Breast epithelium (tissue), 4 donors: Measurements from ENCODE around the gene RBM12. TPM values are rescaled to one million over a fixed set of nuclear protein-coding genes. Genes with fewer than 3 reads are reported as not detected.

Experiments used
- DNase-seq, 2 donors: peaks; one replicate each; pipeline ENCODE4 v3.0.0-alpha.2; 2019; ENCODE audit warnings: low spot score in 2 of 2
- H3K27ac ChIP-seq, 2 donors: fragments of 200-600 bp; sonication (generic) in 1 of 2; one replicate each; pipeline ENCODE4 v1.5.1; 2016 to 2019; ENCODE audit warnings: mild to moderate bottlenecking in 1 of 2
- H3K27me3 ChIP-seq, 2 donors: fragments of 200-600 bp; sonication (generic) in 1 of 2; one replicate each; pipeline versions ENCODE4 v1.5.1 to v1.6.0; 2017 to 2019; ENCODE audit warnings: control low read depth in 1 of 2, mild to moderate bottlenecking in 1 of 2
- H3K36me3 ChIP-seq: fragments of 200-600 bp; one replicate; pipeline ENCODE4 v1.5.1; 2019
- H3K4me1 ChIP-seq, 2 donors: fragments of 200-600 bp; sonication (generic); one replicate each; pipeline ENCODE4 v1.5.1; 2016 to 2019; ENCODE audit warnings: control low read depth in 1 of 2
- H3K4me3 ChIP-seq, 3 donors: fragments of 200-600 bp; sonication (generic); 1 replicate in 2 of 3; 2 replicates in 1 of 3; pipeline ENCODE4 v1.5.1; 2016 to 2019; ENCODE audit warnings: mild to moderate bottlenecking in 3 of 3, moderate library complexity in 2 of 3
- H3K9me3 ChIP-seq, 2 donors: fragments of 200-600 bp; sonication (generic) in 1 of 2; one replicate each; pipeline ENCODE4 v1.5.1; 2016 to 2019; ENCODE audit warnings: control low read depth in 1 of 2
- POLR2A ChIP-seq: fragments of 450-650 bp; IDR thresholded peaks from one replicate; pipeline ENCODE4 v1.6.1; 2016; ENCODE audit warnings: antibody characterized with exemption, mild to moderate bottlenecking, moderate library complexity
- POLR2AphosphoS5 ChIP-seq, 3 donors: sonication (generic); formaldehyde crosslinking; IDR thresholded peaks; one replicate each; pipeline ENCODE4 v1.6.1; 2017; ENCODE audit warnings: antibody characterized with exemption in 3 of 3
- intact Hi-C: fragments of 100-400 bp; cut with DNase I; formaldehyde crosslinking; loops from one replicate; pipeline ENCODE4 v1.15.1; 2023; ENCODE audit warnings: low total_unique reads
- total RNA-seq, 3 donors: library from RNA; depleted of rRNA; stranded (reverse); fragments of >200 nt; gene quantifications; one replicate each; pipeline ENCODE4 v1.1.0, GENCODE V29; 2016
- TF ChIP-seq, protein P1 (sequence below), 3 donors: fragments of 450-650 bp; IDR thresholded peaks; one replicate each; pipeline ENCODE4 v1.5.1; 2016 to 2017; ENCODE audit warnings: antibody characterized with exemption in 3 of 3, mild to moderate bottlenecking in 3 of 3, moderate library complexity in 3 of 3

The RBM12 gene
- total RNA-seq, 3 donors from 2014 or later = 22.7 to 40.1 (median 34.4) TPM

DNA sequence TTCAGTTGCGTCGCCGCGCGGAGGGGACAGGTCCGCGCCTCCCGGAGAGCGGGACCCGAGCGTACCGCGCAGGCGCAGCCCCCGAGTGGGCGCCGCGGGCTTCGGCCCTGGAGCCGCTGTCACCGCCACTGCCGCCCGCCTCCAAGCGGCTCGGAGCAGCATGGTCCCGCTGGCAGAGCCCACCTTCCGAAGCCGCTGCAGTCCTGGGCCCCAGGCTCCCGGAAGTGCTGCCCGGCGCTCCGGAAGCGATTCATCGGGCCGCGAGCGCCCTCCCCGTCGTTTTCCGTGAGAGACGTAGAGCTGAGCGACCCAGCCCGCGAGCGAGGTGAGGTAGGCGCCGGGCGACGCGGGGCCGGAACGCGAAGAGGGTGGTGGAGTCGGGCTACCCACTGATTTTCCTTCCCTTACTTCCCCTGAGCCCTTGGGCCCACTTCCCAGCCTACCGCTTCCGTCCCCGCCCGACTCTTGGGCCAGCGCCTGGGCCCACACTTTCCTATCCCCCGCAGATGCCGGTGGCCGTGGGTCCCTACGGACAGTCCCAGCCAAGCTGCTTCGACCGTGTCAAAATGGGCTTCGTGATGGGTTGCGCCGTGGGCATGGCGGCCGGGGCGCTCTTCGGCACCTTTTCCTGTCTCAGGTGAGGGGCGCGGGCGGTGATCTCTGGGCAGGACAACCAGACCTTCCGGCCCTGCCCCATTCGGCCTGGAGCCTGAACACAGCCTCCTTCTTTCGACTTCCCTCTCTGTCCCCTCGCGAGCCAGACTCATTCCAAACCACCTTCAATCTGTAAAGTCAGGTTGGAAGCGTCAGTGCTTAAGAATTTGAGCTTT is 34.6 kb upstream of the RBM12 start, which contains the start of the genes NFS1 and ROMO1:
TSS of gene NFS1 (minus strand) at position 226 of the 830 bp plus-strand sequence. CDS start at position 162, 64 bp downstream.
TSS of gene ROMO1 (plus strand) at position 279 of the 830 bp plus-strand sequence. CDS start at position 507, 228 bp downstream.
- Histone ChIP-seq H3K4me1 (peaks cover 5 to 6% of the 10 kb centered on the region in 2 donors), H3K27me3 (no peaks in the 10 kb centered on the region), H3K36me3 (peaks cover 5% of the 10 kb centered on the region), H3K9me3 (no peaks in the 10 kb centered on the region), H3K4me3 (peak within 1 kb of the TSS; percentile 83 to 99 (median 96)), H3K27ac (peak within 1 kb of the TSS; percentile 93 to 97)
- peak; percentile 76 to 93 (median 76) for TF ChIP-seq POLR2AphosphoS5 (IDR thresholded peaks at IDR 0.05)
- no peak for TF ChIP-seq POLR2A
- TF ChIP-seq, protein P1, sequence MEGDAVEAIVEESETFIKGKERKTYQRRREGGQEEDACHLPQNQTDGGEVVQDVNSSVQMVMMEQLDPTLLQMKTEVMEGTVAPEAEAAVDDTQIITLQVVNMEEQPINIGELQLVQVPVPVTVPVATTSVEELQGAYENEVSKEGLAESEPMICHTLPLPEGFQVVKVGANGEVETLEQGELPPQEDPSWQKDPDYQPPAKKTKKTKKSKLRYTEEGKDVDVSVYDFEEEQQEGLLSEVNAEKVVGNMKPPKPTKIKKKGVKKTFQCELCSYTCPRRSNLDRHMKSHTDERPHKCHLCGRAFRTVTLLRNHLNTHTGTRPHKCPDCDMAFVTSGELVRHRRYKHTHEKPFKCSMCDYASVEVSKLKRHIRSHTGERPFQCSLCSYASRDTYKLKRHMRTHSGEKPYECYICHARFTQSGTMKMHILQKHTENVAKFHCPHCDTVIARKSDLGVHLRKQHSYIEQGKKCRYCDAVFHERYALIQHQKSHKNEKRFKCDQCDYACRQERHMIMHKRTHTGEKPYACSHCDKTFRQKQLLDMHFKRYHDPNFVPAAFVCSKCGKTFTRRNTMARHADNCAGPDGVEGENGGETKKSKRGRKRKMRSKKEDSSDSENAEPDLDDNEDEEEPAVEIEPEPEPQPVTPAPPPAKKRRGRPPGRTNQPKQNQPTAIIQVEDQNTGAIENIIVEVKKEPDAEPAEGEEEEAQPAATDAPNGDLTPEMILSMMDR (IDR thresholded peaks at IDR 0.05) = peak in 1 of 3 donors; percentile 26
- peak; percentile 62 to 79 for DNase-seq
- intact Hi-C loops = no loop called here

DNA sequence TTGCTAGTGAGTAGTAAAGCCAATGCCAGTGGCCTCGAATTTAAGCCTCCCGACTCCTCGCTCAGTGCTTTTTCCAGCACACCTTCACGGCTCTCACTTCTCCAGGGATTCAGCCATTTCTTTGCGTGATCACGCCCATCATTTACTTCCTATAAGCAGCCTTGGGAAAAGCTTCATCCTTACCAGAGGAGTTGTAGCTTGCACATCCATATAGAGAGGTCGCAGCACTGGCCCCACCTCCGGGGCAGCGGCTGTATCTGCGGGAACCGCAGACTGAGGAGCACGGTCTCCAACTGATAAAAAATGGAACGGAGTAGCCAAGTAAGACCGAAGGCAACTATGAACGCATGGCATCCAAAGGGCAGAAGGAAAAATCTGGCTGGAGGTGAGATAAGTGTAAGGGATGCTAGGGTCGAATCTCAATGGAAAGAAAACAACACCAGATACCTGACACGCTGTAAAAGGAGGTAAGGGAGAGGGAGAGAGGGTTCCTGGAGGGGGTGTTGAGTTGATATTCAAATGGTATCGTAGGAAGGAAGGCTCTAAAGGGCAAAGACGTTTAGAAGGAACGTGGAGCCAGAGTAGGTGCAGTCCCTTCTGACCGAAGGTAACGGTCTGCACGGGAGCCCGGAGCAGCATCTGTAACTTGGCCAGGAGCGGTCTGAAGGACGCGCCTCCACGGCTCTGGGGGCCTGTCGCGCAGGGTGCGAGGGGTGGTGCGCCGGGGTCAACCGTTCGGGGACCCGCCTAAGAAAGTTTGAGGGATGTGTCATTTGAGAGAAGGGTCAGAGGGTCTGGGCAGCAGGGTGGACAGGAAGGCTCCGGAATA is 33.8 kb upstream of the RBM12 start:
- TF ChIP-seq POLR2A = no peak
- no peak for TF ChIP-seq POLR2AphosphoS5 (IDR thresholded peaks at IDR 0.05)
- TF ChIP-seq, protein P1 (IDR thresholded peaks at IDR 0.05) = no peak
- peaks cover 5 to 6% of the 10 kb centered on the region in 2 donors for H3K4me1 ChIP-seq
- H3K36me3 ChIP-seq = peaks cover 5% of the 10 kb centered on the region
- no peaks in the 10 kb centered on the region for H3K27me3 ChIP-seq
- peak overlapping the region; percentile 93 to 97 for H3K27ac ChIP-seq
- intact Hi-C loops = no loop called here
- H3K4me3 ChIP-seq = peak overlapping the region; percentile 83 to 99 (median 96)
- DNase-seq = no peak
- no peaks in the 10 kb centered on the region for H3K9me3 ChIP-seq

DNA sequence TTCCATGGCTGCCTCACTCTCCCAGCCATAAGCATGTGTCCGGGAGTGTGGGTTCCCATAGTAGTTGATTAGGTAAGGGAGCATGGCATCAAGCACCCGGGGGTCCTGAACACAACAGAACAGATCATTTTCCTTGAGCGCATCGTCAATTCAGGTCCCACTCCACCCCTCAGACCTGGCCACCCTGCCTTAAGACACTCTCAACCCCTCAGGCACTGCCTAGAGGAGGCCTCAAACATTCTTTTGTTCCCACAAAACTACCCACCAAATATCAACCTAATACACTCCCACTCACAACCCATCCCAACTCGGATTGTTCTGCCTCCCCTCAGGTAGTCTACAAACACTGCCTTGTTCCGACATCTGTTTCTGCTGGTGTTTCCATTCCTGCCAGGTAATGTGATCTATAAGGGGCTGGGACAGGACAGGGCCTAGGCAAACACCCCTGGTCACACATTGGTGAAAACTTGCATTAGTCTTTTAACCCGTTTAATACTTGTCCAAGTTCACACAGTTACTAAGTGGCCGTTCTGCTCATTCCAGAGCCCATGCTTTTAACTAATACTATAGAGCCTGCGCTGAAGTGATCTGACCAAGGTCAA is 33.1 kb upstream of the RBM12 start:
- Histone ChIP-seq H3K27me3 (no peaks in the 10 kb centered on the region), H3K36me3 (no peaks in the 10 kb centered on the region), H3K4me1 (peaks cover 5 to 6% of the 10 kb centered on the region in 2 donors), H3K4me3 (peak overlapping the region; percentile 83 to 99 (median 96)), H3K27ac (no peak overlapping the region), H3K9me3 (no peaks in the 10 kb centered on the region)
- intact Hi-C loops = no loop called here
- no peak for DNase-seq
- TF ChIP-seq, protein P1 (IDR thresholded peaks at IDR 0.05) = no peak

DNA sequence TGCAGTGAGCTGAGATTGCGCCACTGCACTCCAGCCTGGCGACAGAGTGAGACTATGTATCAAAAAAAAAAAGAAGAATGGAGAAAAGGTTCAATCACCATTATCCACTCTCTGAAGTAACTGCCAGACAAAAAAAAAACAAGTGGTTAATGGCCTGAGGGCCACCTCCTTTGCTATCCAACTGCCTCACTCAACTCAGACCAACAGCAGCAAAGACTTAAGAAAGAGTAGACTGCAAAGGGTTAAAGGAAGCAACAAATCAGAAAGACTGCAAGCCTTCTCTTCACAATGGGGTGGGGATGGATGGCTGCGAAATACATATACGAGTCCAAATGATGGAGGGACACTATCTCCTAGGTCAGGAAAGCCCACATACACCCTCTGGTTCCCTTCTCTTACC is 31.3 kb upstream of the RBM12 start:
- intact Hi-C loops = no loop called here
- H3K4me1 ChIP-seq = peaks cover 5 to 6% of the 10 kb centered on the region in 2 donors
- H3K27ac ChIP-seq = no peak overlapping the region
- H3K36me3 ChIP-seq = no peaks in the 10 kb centered on the region
- H3K9me3 ChIP-seq = no peaks in the 10 kb centered on the region
- H3K27me3 ChIP-seq = no peaks in the 10 kb centered on the region
- TF ChIP-seq POLR2A (no peak), POLR2AphosphoS5 (IDR thresholded peaks at IDR 0.05) (no peak)
- TF ChIP-seq, protein P1 (IDR thresholded peaks at IDR 0.05) = no peak
- no peak for DNase-seq
- no peak overlapping the region for H3K4me3 ChIP-seq
